Left forelimb (tissue), 1 donor: ENCODE data around the gene ASS1.
A peak's percentile ranks its signal among the peaks of the same experiment; 100 is the strongest.
"Not testable (repeated sequence)": the region's sequence is repeated elsewhere in the genome, so short reads cannot be mapped to it uniquely, and the experiment has no call there.

Source experiments
- DNase-seq: peaks from one replicate; pipeline ENCODE4 v3.0.0-alpha.2; 2018; ENCODE audit warnings: low spot score

ASS1 gene

GRCh38 chr9:130444565-130445221 lies at the start of gene ASS1:
TSS of gene ASS1 (plus strand) at chr9:130444961. CDS start at chr9:130452229, 7,268 bp downstream.
- DNase-seq, result peak; percentile 85

GRCh38 chr9:130395810-130396435 lies 48.8 kb upstream of the ASS1 start:
- DNase-seq, result no peak

DNA sequence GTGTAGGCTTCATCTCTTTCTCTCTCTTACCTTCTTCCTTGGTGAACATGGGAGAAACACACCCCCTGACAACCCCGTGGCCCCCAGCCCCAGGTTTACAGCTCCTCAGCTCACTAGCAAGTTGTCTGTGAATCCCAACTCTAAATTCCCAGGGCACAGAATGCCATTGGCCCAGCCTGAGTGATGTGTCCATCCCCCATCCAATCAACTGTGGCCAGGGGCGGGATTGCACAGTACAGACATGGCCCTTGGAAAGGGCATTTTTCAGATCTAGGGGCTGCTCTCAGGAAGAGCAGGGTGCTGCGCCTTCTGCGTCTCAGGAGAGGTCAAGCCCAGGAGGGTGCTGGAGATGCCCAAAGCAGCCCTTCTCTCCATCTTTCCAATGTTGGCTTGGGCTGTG lies 48.2 kb upstream of the ASS1 start:
- DNase-seq, result no peak

GRCh38 chr9:130398487-130399240 lies 46.1 kb upstream of the ASS1 start:
- no peak for DNase-seq

DNA sequence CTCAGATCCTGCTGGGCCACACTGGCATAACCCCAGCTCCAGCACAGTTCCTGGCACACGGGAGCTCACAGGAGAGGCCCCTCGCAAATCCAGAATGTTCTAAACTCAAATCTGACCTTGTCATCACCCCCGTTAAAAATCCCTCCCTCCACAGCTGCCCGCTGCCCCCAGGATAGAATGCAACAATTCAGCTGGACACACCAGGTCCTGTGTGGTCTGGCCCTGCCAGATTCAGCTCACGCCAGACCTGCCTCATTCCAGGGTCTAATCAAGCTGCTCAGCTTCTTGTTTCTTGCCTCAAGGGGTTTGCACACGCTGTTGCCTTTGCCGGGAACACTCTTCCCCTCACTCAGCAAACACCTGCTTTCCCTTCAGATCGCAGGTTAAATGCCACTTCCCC lies 45.0 kb upstream of the ASS1 start:
- DNase-seq, result no peak

DNA sequence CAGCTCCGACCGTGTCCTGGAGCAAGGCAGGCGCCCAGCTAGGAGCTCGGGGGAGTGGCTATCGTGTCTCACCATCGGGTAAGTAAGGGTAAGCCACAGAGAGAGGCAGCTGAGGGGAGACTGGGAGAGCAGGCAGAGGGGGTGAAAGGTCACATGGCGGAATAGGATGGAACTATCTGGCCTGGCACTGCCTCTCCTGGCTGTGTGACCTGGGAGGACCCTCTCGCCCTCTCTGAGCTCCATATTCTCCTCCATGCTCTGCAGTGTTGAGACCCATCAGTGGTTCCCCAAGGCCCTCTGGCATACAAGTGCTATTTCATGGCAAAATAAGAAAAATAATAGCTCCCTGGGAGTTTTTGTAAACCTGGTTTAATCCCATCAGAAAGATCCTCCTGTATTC lies 43.9 kb upstream of the ASS1 start:
- no peak for DNase-seq

- DNase-seq, result not testable (repeated sequence)
Measured at GRCh38 chr9:130401742-130402141, 43.0 kb upstream of the ASS1 start.

- no peak for DNase-seq
Measured at GRCh38 chr9:130402243-130402642, 42.5 kb upstream of the ASS1 start.

GRCh38 chr9:130402645-130403440 lies 41.9 kb upstream of the ASS1 start:
- no peak for DNase-seq

- DNase-seq, result no peak
Measured at GRCh38 chr9:130405657-130406257, 39.0 kb upstream of the ASS1 start.

DNA sequence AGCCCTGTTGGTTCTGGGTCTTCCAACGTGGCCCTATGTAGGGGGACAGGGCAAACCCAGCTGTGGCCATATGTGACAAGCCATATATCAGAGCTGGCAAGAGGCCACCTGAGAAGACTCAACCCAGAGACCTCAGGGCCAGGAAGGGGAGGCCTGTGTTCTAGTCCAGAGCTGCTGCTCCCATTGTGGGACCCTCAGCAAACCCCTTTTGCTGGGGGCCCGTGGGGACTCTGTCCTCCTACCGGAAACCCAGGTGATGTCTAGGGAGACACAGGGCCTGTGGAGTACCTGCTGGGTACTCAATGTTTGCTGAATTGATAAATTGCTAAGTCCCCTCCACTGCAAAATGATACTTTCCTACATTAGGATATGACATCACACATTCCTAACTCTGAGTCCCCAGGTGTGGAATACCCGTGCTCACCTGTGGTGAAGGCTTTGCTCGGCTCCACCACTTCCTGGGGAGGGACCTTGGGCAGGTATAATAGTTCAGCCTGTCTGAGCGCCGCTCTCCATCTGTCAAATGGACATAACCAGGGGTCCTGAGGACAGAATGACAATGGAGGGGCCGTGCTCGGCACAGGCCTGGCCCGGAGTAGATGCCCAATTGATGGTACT lies 38.4 kb upstream of the ASS1 start:
- DNase-seq, result no peak

DNA sequence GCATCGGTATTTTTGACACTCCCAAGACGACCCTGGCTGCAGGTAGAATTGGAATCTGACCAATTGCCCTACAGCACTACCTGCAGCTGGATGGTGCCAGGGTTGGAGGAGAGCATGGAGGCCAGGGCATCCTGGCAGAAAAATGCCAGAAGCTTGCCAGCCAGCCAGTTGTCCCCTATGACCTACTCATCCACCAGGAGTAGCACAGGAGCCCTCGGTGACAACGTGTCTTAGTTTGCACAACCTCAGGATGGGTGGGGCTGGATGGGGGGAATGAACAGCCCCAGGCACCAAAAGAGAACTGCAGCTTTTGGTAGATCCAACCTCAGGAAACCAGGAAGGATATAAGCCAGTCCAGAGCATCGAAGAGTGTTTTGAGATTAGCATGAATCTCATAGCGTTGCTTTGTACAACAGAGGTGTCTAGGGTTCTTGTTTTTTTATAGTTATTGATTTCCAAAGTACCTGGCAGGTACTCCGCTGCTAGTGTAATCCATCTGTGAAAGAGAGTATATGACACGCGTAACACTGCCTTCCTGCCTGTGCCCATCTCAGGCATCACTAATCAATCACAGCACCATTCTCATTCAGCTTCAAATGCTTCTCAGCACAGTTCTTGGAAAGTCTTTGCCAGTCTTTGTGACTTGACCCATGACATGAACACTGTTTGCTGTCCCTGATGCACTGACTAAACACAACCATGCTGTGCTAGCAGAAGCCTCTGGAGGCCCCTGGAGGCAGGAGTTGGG lies 36.7 kb upstream of the ASS1 start:
- DNase-seq, result no peak

DNA sequence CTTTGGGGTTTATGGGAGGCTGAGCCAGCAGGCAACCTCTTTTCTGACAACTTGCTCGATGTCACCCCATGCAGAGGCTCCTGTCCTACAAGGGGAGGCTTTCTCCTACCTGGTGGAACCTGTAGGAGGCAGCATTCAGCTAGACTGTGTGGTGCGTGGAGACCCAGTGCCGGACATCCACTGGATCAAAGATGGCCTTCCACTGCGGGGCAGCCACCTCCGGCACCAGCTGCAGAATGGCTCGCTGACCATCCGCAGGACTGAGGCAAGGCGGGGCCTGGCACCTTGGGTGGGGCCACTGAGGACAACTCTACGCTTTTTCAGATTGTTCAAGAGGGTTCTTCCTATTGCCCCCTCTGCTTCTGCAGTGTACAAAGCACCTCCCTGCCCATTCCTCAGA lies 36.1 kb upstream of the ASS1 start:
- DNase-seq, result no peak

DNA sequence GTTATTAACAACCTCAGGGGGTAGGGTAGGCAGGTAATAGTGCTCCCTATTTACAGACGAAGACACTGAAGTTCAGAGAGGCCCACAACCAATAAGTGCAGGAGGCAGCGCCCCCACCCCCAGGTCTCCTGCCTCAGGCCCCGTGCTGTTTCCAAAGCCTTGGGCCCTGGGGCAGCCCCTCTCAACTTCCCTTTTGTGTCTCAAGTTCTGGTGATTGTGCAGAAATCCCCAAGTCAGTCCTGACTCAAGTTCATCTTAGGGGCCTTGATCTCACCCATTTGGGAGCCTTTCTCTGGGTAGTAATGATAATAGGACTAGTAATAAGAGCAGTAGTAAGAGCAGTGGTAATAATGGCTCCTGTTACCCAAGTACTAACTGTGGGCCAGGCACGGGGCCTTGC lies 35.5 kb upstream of the ASS1 start:
- DNase-seq, result no peak

- DNase-seq, result no peak
Measured at GRCh38 chr9:130410443-130410842, 34.3 kb upstream of the ASS1 start.

- no peak for DNase-seq
Measured at GRCh38 chr9:130411566-130411915, 33.2 kb upstream of the ASS1 start.

GRCh38 chr9:130414081-130414731 lies 30.6 kb upstream of the ASS1 start:
- no peak for DNase-seq

GRCh38 chr9:130414910-130415746 lies 29.6 kb upstream of the ASS1 start:
- no peak for DNase-seq

DNA sequence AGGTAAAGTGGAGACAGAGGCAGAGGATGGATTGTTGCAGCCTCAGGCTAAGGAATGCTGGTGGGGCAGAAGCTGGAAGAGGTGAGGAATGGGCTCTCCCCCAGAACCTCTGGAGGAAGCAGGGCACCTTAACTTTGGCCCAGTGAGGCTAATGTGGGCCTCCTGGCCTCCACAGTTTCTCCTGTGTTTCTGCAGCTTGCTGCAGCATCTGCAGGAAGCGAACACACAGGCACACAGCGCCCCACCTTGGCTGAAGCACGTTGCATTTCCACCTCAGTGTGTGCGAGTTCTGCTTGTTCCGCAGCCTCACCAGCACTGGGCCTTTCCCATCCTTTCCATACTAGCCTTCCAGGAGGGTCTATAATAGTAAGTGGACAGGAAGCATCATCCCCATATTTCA lies 27.2 kb upstream of the ASS1 start:
- no peak for DNase-seq

DNA sequence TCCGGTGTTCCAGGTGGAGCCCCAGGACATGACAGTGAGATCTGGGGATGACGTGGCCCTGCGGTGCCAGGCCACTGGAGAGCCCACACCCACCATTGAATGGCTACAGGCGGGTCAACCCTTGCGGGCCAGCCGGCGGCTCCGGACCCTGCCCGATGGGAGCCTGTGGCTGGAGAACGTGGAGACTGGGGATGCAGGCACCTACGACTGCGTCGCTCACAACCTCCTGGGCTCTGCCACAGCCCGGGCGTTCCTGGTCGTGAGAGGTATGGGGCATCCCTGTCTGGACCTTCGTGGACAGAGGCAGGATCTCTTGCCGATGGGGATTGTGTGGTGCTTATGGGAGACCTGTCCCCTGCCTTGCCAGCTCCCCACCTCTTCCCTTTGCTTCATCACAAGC lies 26.0 kb upstream of the ASS1 start:
- no peak for DNase-seq
